Hepatocyte (in vitro differentiated cells): ENCODE results near the gene TRPM5.

Source experiments
- CTCF ChIP-seq: fragments of 200-600 bp; sonication (generic); IDR thresholded peaks from 2 replicates; pipeline ENCODE4 v1.5.1; 2016; ENCODE audit warnings: antibody characterized with exemption, mild to moderate bottlenecking; ENCODE audit not compliant: poor library complexity
- EZH2 ChIP-seq: fragments of 200-600 bp; sonication (generic); IDR thresholded peaks from 2 replicates; pipeline ENCODE4 v1.6.1; 2016; ENCODE audit warnings: antibody characterized with exemption, mild to moderate bottlenecking, borderline replicate concordance
- EZH2phosphoT487 ChIP-seq: fragments of 200-600 bp; sonication (generic); IDR thresholded peaks from one replicate; pipeline ENCODE4 v1.6.1; 2018; ENCODE audit warnings: antibody characterized with exemption, mild to moderate bottlenecking, low read depth, moderate library complexity; ENCODE audit not compliant: unreplicated experiment, severe bottlenecking

GRCh38 chr11:2442589-2442988 lies 1.7 kb downstream of the TRPM5 start:
- TF ChIP-seq CTCF (no peak), EZH2phosphoT487 (no peak), EZH2 (no peak)
